Germinal center (tissue), 1 donor: ENCODE data around the gene SRP72.

ENCODE experiments used
- DNase-seq: peaks from one replicate; pipeline ENCODE4 v3.0.0; 2012; ENCODE audit warnings: mixed read lengths, low spot score

SRP72 gene

GRCh38 chr4:56550642-56551041 lies 83.2 kb downstream of the SRP72 start:
- no peak for DNase-seq

- DNase-seq: no peak
Observed at GRCh38 chr4:56551516-56551915, 84.1 kb downstream of the SRP72 start.

GRCh38 chr4:56552273-56552672 lies 84.9 kb downstream of the SRP72 start:
- no peak for DNase-seq
